ENCODE results near the gene FIBP.

DNA sequence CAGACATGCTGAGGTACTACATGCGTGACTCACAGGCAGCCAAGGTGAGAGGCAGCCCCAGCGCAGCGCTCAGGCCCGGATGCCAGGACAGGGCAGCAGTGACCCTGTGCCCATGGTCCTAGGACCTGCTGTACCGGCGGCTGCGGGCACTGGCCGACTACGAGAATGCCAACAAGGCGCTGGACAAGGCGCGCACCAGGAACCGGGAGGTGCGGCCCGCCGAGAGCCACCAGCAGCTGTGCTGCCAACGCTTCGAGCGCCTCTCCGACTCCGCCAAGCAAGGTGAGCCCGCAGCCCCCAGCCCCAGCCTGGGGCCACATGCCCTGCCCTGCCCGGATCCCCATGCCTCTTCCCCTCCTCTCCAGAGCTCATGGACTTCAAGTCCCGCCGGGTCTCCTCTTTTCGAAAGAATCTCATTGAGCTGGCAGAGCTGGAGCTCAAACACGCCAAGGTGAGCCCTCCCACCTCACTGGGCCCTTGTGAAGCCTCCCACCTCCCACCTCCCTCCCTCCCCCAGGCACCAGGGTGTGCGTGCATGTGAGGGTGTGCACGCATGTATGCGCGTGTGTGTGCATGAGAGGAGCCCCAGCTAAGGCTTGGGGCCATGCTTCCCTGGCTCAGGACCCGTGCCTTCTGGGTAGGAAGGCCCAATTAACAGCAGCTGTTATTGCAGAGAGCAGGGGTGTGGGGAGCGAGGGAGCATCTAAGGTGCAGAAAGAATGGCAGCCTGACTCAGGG, 35.6 kb downstream of the FIBP start:
- TF ChIP-seq FOXK2 (IDR thresholded peaks at IDR 0.05) (no peak), ELF4 (IDR thresholded peaks at IDR 0.05) (no peak), SP1 (IDR thresholded peaks at IDR 0.05) (no peak), FOXA1 (IDR thresholded peaks at IDR 0.05) (no peak), BHLHE40 (IDR thresholded peaks at IDR 0.05; ENCODE audit: borderline replicate concordance) (no peak), ZNF384 (IDR thresholded peaks at IDR 0.05) (no peak), CTBP1 (IDR thresholded peaks at IDR 0.05; ENCODE audit: borderline replicate concordance) (no peak), NFRKB (IDR thresholded peaks at IDR 0.05) (no peak), ARNT (IDR thresholded peaks at IDR 0.05) (no peak), LEF1 (IDR thresholded peaks at IDR 0.05; ENCODE audit: borderline replicate concordance) (no peak), FOXM1 (IDR thresholded peaks at IDR 0.05; ENCODE audit: borderline replicate concordance) (no peak), TARDBP (IDR thresholded peaks at IDR 0.05) (no peak)

All from HEK293T (cell line).